Measurements from ENCODE around the gene DCUN1D5.

The DCUN1D5 gene

GRCh38 chr11:103091064-103091800 is 728 bp downstream of the DCUN1D5 start:
- peak; percentile 46 for DNase-seq (ENCODE audit: extremely low spot score)
- TF ChIP-seq L3MBTL2 (conservative IDR thresholded peaks at IDR 0.05) (peak; percentile 69; the same call in 1 of the 2 replicates), FOXK2 (IDR thresholded peaks at IDR 0.05) (no peak), CTBP1 (IDR thresholded peaks at IDR 0.05; ENCODE audit: borderline replicate concordance) (no peak)
- ChIA-PET POLR2A (interaction anchor here (0.6 to 3.5 kb wide), 11 partner anchors 7 to 394 kb away, joined by 3 to 115 read pairs (median 3); partner anchors contain the start of gene DYNC2H1), CTCF (interaction anchor here (3.4 kb wide), 1 partner anchor 18 kb away, joined by 22 read pairs; the partner anchor contains the start of gene DYNC2H1)

- TF ChIP-seq L3MBTL2 (conservative IDR thresholded peaks at IDR 0.05) (no peak), HDGF (IDR thresholded peaks at IDR 0.05; ENCODE audit: borderline replicate concordance) (no peak), ELF4 (IDR thresholded peaks at IDR 0.05) (no peak)
- CTCF ChIA-PET: interaction anchor here (0.6 kb wide), 1 partner anchor 32 kb away, joined by 3 read pairs; no protein-coding TSS in a partner anchor
- POLR2A ChIA-PET: no interaction called here
- DNase-seq (ENCODE audit: extremely low spot score): no peak
Observed at GRCh38 chr11:103086461-103086860, 5.5 kb downstream of the DCUN1D5 start.

- CTCF ChIA-PET: no interaction called here
- POLR2A ChIA-PET: no interaction called here
- TF ChIP-seq SP1 (IDR thresholded peaks at IDR 0.05): no peak
- TF ChIP-seq HDGF (IDR thresholded peaks at IDR 0.05; ENCODE audit: borderline replicate concordance): no peak
- TF ChIP-seq FOXK2 (IDR thresholded peaks at IDR 0.05): no peak
- DNase-seq (ENCODE audit: extremely low spot score): no peak
Observed at GRCh38 chr11:103085758-103086365, 6.1 kb downstream of the DCUN1D5 start.

GRCh38 chr11:103079833-103080232 is 12.1 kb downstream of the DCUN1D5 start:
- TF ChIP-seq FOXK2 (IDR thresholded peaks at IDR 0.05): no peak
- TF ChIP-seq SUZ12 (IDR thresholded peaks at IDR 0.05): no peak
- no peak for TF ChIP-seq CTBP1 (IDR thresholded peaks at IDR 0.05; ENCODE audit: borderline replicate concordance)
- TF ChIP-seq FOXM1 (IDR thresholded peaks at IDR 0.05; ENCODE audit: borderline replicate concordance): no peak
- TF ChIP-seq TARDBP (IDR thresholded peaks at IDR 0.05): no peak
- TF ChIP-seq HDGF (IDR thresholded peaks at IDR 0.05; ENCODE audit: borderline replicate concordance): no peak
- TF ChIP-seq ARNT (IDR thresholded peaks at IDR 0.05): no peak
- no peak for TF ChIP-seq PKNOX1 (IDR thresholded peaks at IDR 0.05)
- TF ChIP-seq LEF1 (IDR thresholded peaks at IDR 0.05; ENCODE audit: borderline replicate concordance): no peak
- no peak for TF ChIP-seq FOXA1 (IDR thresholded peaks at IDR 0.05)
- no peak for TF ChIP-seq ELF4 (IDR thresholded peaks at IDR 0.05)
- TF ChIP-seq L3MBTL2 (conservative IDR thresholded peaks at IDR 0.05): no peak
- no peak for TF ChIP-seq SP1 (IDR thresholded peaks at IDR 0.05)
- no peak for TF ChIP-seq BHLHE40 (IDR thresholded peaks at IDR 0.05; ENCODE audit: borderline replicate concordance)
- no peak for TF ChIP-seq NFRKB (IDR thresholded peaks at IDR 0.05)
- POLR2A ChIA-PET: no interaction called here
- CTCF ChIA-PET: no interaction called here
- no peak for DNase-seq (ENCODE audit: extremely low spot score)

GRCh38 chr11:103078710-103079109 is 13.2 kb downstream of the DCUN1D5 start:
- ChIA-PET POLR2A (interaction anchor here (0.7 kb wide), 1 partner anchor 31 kb away, joined by 3 read pairs; the partner anchor contains the start of gene DYNC2H1), CTCF (no interaction called here)
- TF ChIP-seq FOXA1 (IDR thresholded peaks at IDR 0.05): no peak
- TF ChIP-seq PKNOX1 (IDR thresholded peaks at IDR 0.05): no peak
- DNase-seq (ENCODE audit: extremely low spot score): no peak

GRCh38 chr11:103077554-103077953 is 14.4 kb downstream of the DCUN1D5 start:
- TF ChIP-seq SUZ12 (IDR thresholded peaks at IDR 0.05): no peak
- no peak for TF ChIP-seq BHLHE40 (IDR thresholded peaks at IDR 0.05; ENCODE audit: borderline replicate concordance)
- no peak for TF ChIP-seq FOXA1 (IDR thresholded peaks at IDR 0.05)
- no peak for TF ChIP-seq ZNF384 (IDR thresholded peaks at IDR 0.05)
- no peak for TF ChIP-seq FOXK2 (IDR thresholded peaks at IDR 0.05)
- no peak for TF ChIP-seq LEF1 (IDR thresholded peaks at IDR 0.05; ENCODE audit: borderline replicate concordance)
- no peak for TF ChIP-seq PKNOX1 (IDR thresholded peaks at IDR 0.05)
- TF ChIP-seq NFRKB (IDR thresholded peaks at IDR 0.05): no peak
- TF ChIP-seq CTBP1 (IDR thresholded peaks at IDR 0.05; ENCODE audit: borderline replicate concordance): no peak
- TF ChIP-seq ARNT (IDR thresholded peaks at IDR 0.05): no peak
- TF ChIP-seq TARDBP (IDR thresholded peaks at IDR 0.05): no peak
- no peak for TF ChIP-seq L3MBTL2 (conservative IDR thresholded peaks at IDR 0.05)
- TF ChIP-seq ELF4 (IDR thresholded peaks at IDR 0.05): no peak
- TF ChIP-seq FOXM1 (IDR thresholded peaks at IDR 0.05; ENCODE audit: borderline replicate concordance): no peak
- TF ChIP-seq HDGF (IDR thresholded peaks at IDR 0.05; ENCODE audit: borderline replicate concordance): no peak
- TF ChIP-seq SP1 (IDR thresholded peaks at IDR 0.05): no peak
- ChIA-PET POLR2A (no interaction called here), CTCF (no interaction called here)
- DNase-seq (ENCODE audit: extremely low spot score): no peak
